GM18505 (cell line): ENCODE data around the gene WDR62.
A peak's percentile ranks its signal among the peaks of the same experiment; 100 is the strongest.

Experiments
- ATAC-seq: cut with Tn5 transposase; IDR thresholded peaks from one replicate; pipeline ENCODE4 v1.9.1; 2021; ENCODE audit not compliant: unreplicated experiment
- POLR2A ChIP-seq: IDR thresholded peaks from 4 replicates; pipeline ENCODE4 v1.6.1; 2011; ENCODE audit warnings: borderline replicate concordance; ENCODE audit not compliant: insufficient read depth, insufficient read length; ENCODE audit errors: extremely low read depth

The WDR62 gene

DNA sequence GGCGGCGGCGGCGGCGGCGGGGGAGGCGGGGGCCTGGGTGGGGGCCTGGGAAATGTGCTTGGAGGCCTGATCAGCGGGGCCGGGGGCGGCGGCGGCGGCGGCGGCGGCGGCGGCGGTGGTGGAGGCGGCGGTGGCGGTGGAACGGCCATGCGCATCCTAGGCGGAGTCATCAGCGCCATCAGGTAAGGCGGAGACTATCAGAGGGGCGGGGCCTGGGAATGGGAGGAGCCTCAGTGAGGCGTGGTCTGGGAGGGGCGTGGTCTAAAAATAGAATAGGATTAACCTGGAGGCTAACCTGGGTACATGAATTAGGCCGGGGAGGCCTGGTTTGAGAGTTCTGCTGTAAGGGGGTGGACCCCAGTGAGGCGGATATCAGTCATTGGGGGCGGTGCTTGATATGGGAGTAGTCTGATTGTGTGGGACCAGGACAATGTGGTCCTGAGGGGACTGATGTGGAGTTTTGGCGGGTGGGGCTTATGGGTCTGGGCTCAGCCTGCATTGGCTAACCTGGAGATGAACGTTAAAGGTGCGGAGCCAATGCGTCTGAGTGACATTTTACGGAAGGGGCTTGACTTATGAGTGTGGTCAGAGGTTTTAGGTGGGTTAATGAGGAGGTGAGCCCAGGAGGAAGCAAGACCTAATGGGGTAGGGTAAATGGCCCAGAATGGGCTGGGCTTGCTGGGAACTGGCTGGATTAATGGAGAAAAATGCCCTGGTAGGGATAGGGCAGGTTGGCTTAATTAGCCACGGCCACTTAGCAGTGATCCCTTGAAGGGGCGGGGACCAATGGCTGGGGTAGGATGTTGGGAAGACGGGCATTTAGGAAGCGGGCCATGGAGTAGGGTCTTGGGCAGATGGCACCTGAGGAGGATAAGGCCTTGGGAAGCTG, 86.6 kb downstream of the WDR62 start:
- no peak for TF ChIP-seq POLR2A
- peak; percentile 38 for ATAC-seq

DNA sequence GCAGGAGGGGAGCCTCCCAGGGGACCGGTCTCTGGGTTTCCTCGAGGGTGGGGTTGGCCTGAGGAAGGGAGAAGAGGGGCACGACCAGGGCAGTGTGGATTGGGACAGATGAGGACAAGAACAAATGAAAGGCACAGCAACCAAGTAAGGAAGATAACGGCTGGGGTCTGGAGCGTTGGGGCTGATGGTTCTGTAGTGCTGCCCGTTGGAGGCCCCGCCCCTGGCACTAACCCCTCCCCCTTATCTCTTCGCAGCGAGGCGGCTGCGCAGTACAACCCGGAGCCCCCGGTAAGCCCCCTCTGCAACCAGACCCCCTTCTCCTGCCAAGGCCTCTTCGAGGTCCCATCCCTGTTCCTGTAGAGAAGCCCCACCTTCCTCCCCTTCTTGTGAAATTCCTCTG, 87.3 kb downstream of the WDR62 start:
- TF ChIP-seq POLR2A = no peak
- ATAC-seq = no peak

DNA sequence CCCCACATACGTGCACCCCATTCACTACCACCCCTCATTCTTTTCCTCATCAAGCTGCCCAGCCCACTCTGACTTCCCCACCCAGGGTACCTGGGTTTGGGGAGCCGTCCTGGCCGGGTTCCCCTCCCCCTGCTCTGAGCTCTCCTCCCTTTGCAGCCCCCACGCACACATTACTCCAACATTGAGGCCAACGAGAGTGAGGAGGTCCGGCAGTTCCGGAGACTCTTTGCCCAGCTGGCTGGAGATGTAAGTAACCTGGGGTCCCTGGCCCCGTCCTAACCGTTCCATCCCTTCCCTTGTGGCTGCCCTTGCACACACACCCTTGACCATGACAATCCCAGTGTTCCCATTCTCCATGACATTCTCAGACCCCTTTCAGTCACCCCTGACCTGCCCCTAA, 87.8 kb downstream of the WDR62 start:
- no peak for TF ChIP-seq POLR2A
- ATAC-seq = no peak

DNA sequence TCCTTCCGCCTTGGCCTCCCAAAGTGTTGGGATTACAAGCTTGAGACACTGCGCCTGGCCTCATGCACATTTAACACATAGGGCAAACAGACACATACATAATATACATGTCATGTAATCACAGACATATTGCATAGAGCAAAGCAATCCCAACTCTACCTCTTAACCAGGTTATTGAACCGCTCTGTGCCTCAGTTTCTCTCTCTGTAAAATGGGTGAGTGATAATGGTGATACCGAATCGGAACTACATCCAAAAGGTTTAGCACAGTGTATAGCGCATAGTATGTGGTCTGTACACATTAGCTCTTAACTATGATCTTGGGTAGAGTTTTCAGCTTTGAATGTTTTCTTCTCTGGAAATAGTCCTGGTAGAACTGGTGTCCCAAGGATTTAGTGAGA, 89.9 kb downstream of the WDR62 start:
- TF ChIP-seq POLR2A = no peak
- no peak for ATAC-seq

DNA sequence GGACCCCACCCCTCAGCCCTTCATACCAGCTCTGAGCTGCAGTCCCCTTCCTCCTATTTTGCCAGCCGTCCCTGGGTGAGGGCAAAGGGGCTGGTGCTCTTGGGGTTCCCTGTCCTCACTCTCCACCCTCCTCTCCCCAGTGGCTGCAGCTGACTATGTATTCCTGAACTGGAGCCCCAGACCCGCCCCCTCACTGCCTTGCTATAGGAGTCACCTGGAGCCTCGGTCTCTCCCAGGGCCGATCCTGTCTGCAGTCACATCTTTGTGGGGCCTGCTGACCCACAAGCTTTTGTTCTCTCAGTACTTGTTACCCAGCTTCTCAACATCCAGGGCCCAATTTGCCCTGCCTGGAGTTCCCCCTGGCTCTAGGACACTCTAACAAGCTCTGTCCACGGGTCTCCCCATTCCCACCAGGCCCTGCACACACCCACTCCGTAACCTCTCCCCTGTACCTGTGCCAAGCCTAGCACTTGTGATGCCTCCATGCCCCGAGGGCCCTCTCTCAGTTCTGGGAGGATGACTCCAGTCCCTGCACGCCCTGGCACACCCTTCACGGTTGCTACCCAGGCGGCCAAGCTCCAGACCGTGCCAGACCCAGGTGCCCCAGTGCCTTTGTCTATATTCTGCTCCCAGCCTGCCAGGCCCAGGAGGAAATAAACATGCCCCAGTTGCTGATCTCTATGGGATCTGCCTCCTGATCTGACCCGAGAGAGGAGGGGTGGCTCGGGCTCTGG, 95.1 kb downstream of the WDR62 start:
- TF ChIP-seq POLR2A = no peak
- ATAC-seq = no peak

DNA sequence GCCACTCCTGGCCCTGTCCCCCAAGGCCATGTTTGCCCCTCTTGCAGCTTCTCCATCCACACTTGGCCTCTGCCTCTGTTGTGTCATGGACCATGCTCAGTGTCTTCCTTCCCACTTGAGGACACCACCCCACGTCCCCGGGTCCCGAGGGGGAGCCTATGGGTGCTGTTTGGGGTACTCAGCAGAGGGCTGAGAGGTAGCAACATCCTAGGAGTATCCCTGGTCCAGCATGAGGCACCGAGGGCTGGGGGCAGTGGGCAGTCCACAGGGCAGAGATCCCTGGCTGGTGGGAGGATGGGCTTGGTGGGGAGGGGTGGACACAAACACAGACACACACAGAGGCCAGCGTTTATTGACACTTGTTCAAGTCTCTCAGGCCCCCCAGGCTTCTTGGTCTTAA, 95.9 kb downstream of the WDR62 start:
- TF ChIP-seq POLR2A = no peak
- ATAC-seq = no peak

DNA sequence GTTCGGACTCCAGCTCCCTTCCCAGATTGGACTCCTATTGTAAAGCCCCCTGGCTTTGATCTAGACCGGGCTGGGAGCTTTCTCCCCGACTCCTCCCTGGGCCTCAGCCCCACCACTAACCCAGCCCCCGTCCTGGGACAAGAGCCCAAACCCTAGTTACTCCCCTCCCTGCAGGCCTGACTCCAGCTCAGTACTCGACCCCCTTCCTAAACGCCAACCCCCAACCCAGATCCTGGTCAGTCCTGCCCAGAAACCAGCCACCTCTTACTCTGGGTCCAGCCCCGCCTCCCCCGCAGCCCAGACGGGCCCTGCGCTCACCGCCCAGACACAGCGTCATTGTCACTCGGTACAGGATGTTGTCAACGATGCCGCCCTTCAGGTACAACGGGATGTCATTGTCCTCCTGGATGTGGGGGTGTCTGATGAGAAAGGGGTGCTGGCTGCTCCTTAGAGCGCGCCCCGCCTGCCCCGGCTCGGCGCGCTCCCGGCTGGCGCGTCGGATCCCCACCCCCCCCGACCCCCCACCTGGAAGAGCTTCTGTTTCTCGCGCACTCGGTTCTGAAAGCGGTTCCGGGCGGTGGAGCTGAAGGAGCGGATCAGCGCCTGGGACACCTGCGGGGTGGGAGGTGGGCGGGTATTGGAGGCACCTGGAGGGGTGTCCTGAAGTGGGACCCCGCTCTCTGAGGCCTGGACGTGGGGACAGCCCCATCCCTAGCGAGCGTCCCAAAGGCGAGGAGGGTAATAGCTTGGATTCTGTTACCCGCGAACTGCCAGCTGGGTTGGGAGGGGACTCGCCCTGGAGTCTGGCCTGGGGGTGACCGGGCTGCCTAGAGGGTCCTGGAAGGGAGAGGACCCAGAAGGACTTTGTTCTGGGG, 96.7 kb downstream of the WDR62 start:
- no peak for ATAC-seq

DNA sequence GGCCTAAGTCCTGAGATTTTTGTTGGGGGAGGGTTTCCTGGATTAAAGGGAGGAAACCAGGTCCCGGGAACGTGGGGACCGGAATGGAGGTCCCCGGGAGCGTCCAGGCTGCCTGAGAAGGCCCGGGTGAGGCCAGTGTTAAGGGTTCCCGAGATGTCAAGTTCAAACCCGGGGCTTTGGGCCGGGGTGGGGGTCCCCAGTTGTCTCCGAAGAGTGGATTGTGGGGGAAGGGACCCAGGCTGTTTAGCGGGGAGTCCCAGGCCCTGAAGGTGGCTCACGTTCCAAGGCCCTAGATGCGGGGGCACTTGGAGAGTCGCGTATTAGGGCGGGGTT, 97.3 kb downstream of the WDR62 start:
- ATAC-seq = no peak
- TF ChIP-seq POLR2A = no peak

More for the DNA sequence above, 96.7 kb downstream of the WDR62 start:
- TF ChIP-seq POLR2A = no peak

DNA sequence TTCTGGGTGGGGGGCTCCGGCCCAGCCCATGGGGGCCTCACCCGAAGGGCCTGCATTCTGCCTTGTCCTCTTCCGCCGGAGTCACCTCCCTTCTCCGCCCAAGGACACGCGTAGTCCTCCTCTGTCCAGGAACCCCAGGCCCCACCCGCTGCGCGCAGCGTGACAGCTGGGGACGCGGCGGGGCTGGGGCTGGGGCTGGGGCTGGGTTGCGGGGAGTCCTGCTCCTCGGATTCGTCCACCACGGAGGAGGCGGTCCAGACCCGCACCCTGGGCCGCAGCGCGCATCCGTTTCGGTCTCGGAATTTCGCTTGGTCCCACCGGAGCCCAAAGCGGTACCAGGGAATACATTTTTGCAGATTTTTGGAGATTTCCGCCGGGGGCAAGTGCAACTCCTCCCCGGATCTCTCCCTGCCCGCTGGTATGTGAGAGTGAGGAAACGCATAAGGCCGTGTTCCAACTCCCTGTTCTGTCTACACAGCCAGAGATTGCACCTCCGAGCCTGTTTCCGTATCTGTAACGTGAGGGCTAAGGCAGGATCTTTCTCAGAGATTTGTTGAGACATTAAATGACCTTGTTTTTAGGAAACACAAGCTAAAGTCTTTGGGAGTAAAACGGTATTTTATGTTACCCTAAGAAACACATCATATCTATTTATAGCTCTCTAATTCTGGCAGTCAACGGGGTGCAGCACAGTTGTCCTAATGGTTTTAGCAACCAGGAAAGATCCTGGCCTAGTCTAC, 97.8 kb downstream of the WDR62 start, which contains the start of gene COX7A1:
Gene COX7A1, minus strand, starts transcription at position 96 of the 740 bp plus-strand sequence. Its CDS starts 40 bp downstream, at position 56.
- no peak for ATAC-seq
- no peak for TF ChIP-seq POLR2A

DNA sequence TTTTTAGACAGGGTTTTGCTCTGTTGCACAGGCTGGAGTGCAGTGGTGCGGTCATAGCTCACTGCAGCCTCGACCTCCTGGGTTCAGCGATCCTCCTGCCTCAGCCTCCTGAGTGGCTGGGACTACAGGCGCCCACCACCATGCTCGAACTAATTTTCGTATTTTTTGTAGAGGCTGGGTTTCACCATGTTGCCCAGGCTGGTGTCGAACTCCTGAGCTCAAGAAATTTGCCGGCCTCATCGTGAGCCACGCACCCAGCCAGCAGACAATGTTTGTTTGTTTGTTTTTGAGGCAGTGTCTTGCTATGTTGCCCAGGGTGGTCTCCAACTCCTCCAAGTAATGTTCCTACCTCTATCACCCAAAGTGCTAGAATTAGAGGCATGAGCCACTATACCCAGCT, 98.4 kb downstream of the WDR62 start:
- no peak for ATAC-seq
- TF ChIP-seq POLR2A = no peak
